ENCODE measurements around the gene ANKK1.

ANKK1 gene

GRCh38 chr11:113431746-113432145, 44.2 kb downstream of the ANKK1 start:
- ChIA-PET CTCF (interaction anchor here (0.6 to 1.4 kb wide), 2 partner anchors 101 kb away, joined by 3 to 6 read pairs; no protein-coding TSS in a partner anchor), POLR2A (no interaction called here)
- H3K4me3 ChIP-seq (ENCODE audit: low read depth, low read length), result no peak overlapping the region
- H3K36me3 ChIP-seq (ENCODE audit: control insufficient read depth in 2 of 2, insufficient read depth in 1 of 2, low read length in 2 of 2), result no peaks in the 10 kb centered on the region
- no peaks in the 10 kb centered on the region for H3K4me1 ChIP-seq (ENCODE audit: control insufficient read depth, insufficient read depth, low read length)
- H3K27ac ChIP-seq (ENCODE audit: extremely low read depth, low read depth, low read length), result no peak overlapping the region
- TF ChIP-seq ZNF175 (tag by site-specific recombination; IDR thresholded peaks at IDR 0.05) (no peak), ZNF792 (tag by site-specific recombination; IDR thresholded peaks at IDR 0.05) (no peak), GLI4 (tag by site-specific recombination; IDR thresholded peaks at IDR 0.05) (no peak), ZNF629 (tag by site-specific recombination; IDR thresholded peaks at IDR 0.05) (no peak), OSR2 (tag by site-specific recombination; IDR thresholded peaks at IDR 0.05) (no peak), ZNF548 (tag by site-specific recombination; IDR thresholded peaks at IDR 0.05) (no peak), SP7 (tag by site-specific recombination; IDR thresholded peaks at IDR 0.05) (no peak), ZBTB26 (tag by site-specific recombination; optimal IDR thresholded peaks at IDR 0.05) (no peak), YY1 (tag by site-specific recombination; IDR thresholded peaks at IDR 0.05) (no peak), ZNF529 (tag by site-specific recombination; IDR thresholded peaks at IDR 0.05; ENCODE audit: insufficient replicate concordance) (no peak), PRDM4 (tag by site-specific recombination; IDR thresholded peaks at IDR 0.05) (no peak), ZNF433 (tag by site-specific recombination; IDR thresholded peaks at IDR 0.05; ENCODE audit: low read depth) (no peak), ZNF776 (tag by site-specific recombination; IDR thresholded peaks at IDR 0.05; ENCODE audit: borderline replicate concordance) (no peak), ZNF610 (tag by site-specific recombination; IDR thresholded peaks at IDR 0.05; ENCODE audit: borderline replicate concordance) (no peak)
- no peaks in the 10 kb centered on the region for H3K9me3 ChIP-seq (ENCODE audit: control insufficient read depth, insufficient read depth, low read depth, low read length)

- CTCF ChIA-PET, result interaction anchor here (0.6 to 0.7 kb wide), 3 partner anchors 35 to 141 kb away, joined by 3 to 4 read pairs (median 3); no protein-coding TSS in a partner anchor
- TF ChIP-seq ZNF600 (tag by site-specific recombination; IDR thresholded peaks at IDR 0.05) (no peak), PATZ1 (tag by site-specific recombination; IDR thresholded peaks at IDR 0.05) (no peak), ZNF112 (tag by site-specific recombination; IDR thresholded peaks at IDR 0.05) (no peak), ZNF677 (tag by site-specific recombination; IDR thresholded peaks at IDR 0.05) (no peak), ZNF114 (tag by site-specific recombination; IDR thresholded peaks at IDR 0.05) (no peak), ZBTB1 (tag by site-specific recombination; IDR thresholded peaks at IDR 0.05) (no peak), ZNF2 (tag by site-specific recombination; IDR thresholded peaks at IDR 0.05) (no peak), GLI2 (tag by site-specific recombination; IDR thresholded peaks at IDR 0.05; ENCODE audit: borderline replicate concordance, low read depth) (no peak), ZNF555 (tag by site-specific recombination; conservative IDR thresholded peaks at IDR 0.05) (no peak), ZNF544 (tag by site-specific recombination; IDR thresholded peaks at IDR 0.05) (no peak), ZNF404 (tag by site-specific recombination; IDR thresholded peaks at IDR 0.05) (no peak)
Observed at GRCh38 chr11:113435190-113435968, 47.8 kb downstream of the ANKK1 start.

More at GRCh38 chr11:113435190-113435968, 47.8 kb downstream of the ANKK1 start:
- Histone ChIP-seq H3K4me1 (ENCODE audit: control insufficient read depth, insufficient read depth, low read length) (no peaks in the 10 kb centered on the region), H3K4me3 (ENCODE audit: low read depth, low read length) (no peak overlapping the region), H3K27ac (ENCODE audit: extremely low read depth, low read depth, low read length) (no peak overlapping the region), H3K9me3 (ENCODE audit: control insufficient read depth, insufficient read depth, low read depth, low read length) (no peaks in the 10 kb centered on the region), H3K36me3 (ENCODE audit: control insufficient read depth in 2 of 2, insufficient read depth in 1 of 2, low read length in 2 of 2) (no peaks in the 10 kb centered on the region)
- POLR2A ChIA-PET, result interaction anchor here (0.5 kb wide), 1 partner anchor 131 kb away, joined by 3 read pairs; no protein-coding TSS in a partner anchor

Measured in HEK293 (cell line).